ENCODE measurements around the gene TNFSF15.

GRCh38 chr9:114827641-114828302 lies 21.9 kb upstream of the TNFSF15 start:
- TF ChIP-seq CTCF (conservative IDR thresholded peaks at IDR 0.05) (no peak), ZFX (IDR thresholded peaks at IDR 0.05) (no peak)

All from C4-2B (cell line).